ENCODE results near the gene GLIS2. TPM values are rescaled to one million over a fixed set of nuclear protein-coding genes. Genes with fewer than 3 reads are reported as not detected.

Gene GLIS2
- total and polyA plus RNA-seq, 10 of the 15 experiments (the other 5 are each of a cell fraction or from before 2014, with no cell fraction given) = 0.03 to 0.64 (median 0.18) TPM; not detected in 4

GRCh38 chr16:4360538-4361021, 44.7 kb downstream of the GLIS2 start:
- Histone ChIP-seq H3K4me2 (ENCODE audit: control insufficient read depth, insufficient read depth) (no peak overlapping the region), H3K36me3 (ENCODE audit: control insufficient read depth in 2 of 2, insufficient read depth in 2 of 2, low read length in 1 of 2) (peaks cover 4 to 35% of the 10 kb centered on the region in 2 experiments; a peak in 3 of 4 replicates), H2AFZ (ENCODE audit: control insufficient read depth, low read depth, low read length) (no peak overlapping the region), H3K4me3 (no peak overlapping the region), H3K27me3 (replicated peaks in 1 of 2; ENCODE audit: control insufficient read depth in 2 of 2, insufficient read depth in 2 of 2, low read length in 1 of 2) (no peaks in the 10 kb centered on the region), H4K20me1 (ENCODE audit: control insufficient read depth, insufficient read depth) (no peaks in the 10 kb centered on the region), H3K79me2 (ENCODE audit: control insufficient read depth, insufficient read depth, low read length) (no peaks in the 10 kb centered on the region), H3K9ac (ENCODE audit: control insufficient read depth, insufficient read depth, low read length) (no peak overlapping the region), H3K27ac (ENCODE audit: control insufficient read depth, insufficient read depth) (no peak overlapping the region), H3K4me1 (ENCODE audit: control insufficient read depth, insufficient read depth, low read length) (peaks cover 4% of the 10 kb centered on the region), H3K9me3 (replicated peaks; ENCODE audit: control insufficient read depth, insufficient read depth, low read length) (no peaks in the 10 kb centered on the region)
- in situ Hi-C loops (cut with MboI) = loop anchor here (5.0 kb wide), 1 partner anchor 37 kb away; no protein-coding TSS in a partner anchor
- WGBS (ENCODE audit: insufficient coverage, insufficient replicate concordance, low lambda C conversion rate, missing lambda C conversion rate) = 85% methylated on average over 8 of the region's 11 CpGs
- ChIA-PET POLR2A (no interaction called here), RAD21 (ENCODE audit: unreplicated experiment) (no interaction called here), SMC1A (ENCODE audit: uncharacterized antibody, unreplicated experiment) (no interaction called here), CTCF (no interaction called here)
- BruUV-seq (replicated peaks) = no TSS peak
- ATAC-seq = peak; percentile 41
- no peak for DNase-seq (ENCODE audit: low read depth, low spot score)
- intact Hi-C loops (cut with micrococcal nuclease; ENCODE audit: unreplicated experiment) = no loop called here
- TF ChIP-seq MTA3 (IDR thresholded peaks at IDR 0.05; ENCODE audit: borderline replicate concordance, low read length) (no peak), YBX1 (IDR thresholded peaks at IDR 0.05) (no peak), EP300 (IDR thresholded peaks at IDR 0.05; ENCODE audit: borderline replicate concordance in 1 of 2, control insufficient read depth in 1 of 2, low read depth in 2 of 2, low read length in 2 of 2) (no peak), SP1 (IDR thresholded peaks at IDR 0.05; ENCODE audit: low read depth, low read length) (no peak)
- FAIRE-seq = no peak

GRCh38 chr16:4361033-4361943, 45.4 kb downstream of the GLIS2 start:
- no peaks in the 10 kb centered on the region for H3K79me2 ChIP-seq (ENCODE audit: control insufficient read depth, insufficient read depth, low read length)
- 97% methylated on average over 28 of the region's 28 CpGs for WGBS (ENCODE audit: insufficient coverage, insufficient replicate concordance, low lambda C conversion rate, missing lambda C conversion rate)
- no peaks in the 10 kb centered on the region for H3K27me3 ChIP-seq (replicated peaks in 1 of 2; ENCODE audit: control insufficient read depth in 2 of 2, insufficient read depth in 2 of 2, low read length in 1 of 2)
- POLR2A ChIA-PET = no interaction called here
- no peak for ATAC-seq
- no peak overlapping the region for H3K9ac ChIP-seq (ENCODE audit: control insufficient read depth, insufficient read depth, low read length)
- no peaks in the 10 kb centered on the region for H4K20me1 ChIP-seq (ENCODE audit: control insufficient read depth, insufficient read depth)
- no peak overlapping the region for H3K27ac ChIP-seq (ENCODE audit: control insufficient read depth, insufficient read depth)
- no peak overlapping the region for H2AFZ ChIP-seq (ENCODE audit: control insufficient read depth, low read depth, low read length)
- CTCF ChIA-PET = interaction anchor here (1.8 kb wide), 1 partner anchor 42 kb away, joined by 5 read pairs; no protein-coding TSS in a partner anchor
- DNase-seq (ENCODE audit: low read depth, low spot score) = no peak
- no peak overlapping the region for H3K4me3 ChIP-seq
- FAIRE-seq = no peak
- no peak overlapping the region for H3K4me2 ChIP-seq (ENCODE audit: control insufficient read depth, insufficient read depth)
- RAD21 ChIA-PET (ENCODE audit: unreplicated experiment) = no interaction called here
- in situ Hi-C loops (cut with MboI) = loop anchor here (5.0 kb wide), 1 partner anchor 36 kb away; no protein-coding TSS in a partner anchor
- SMC1A ChIA-PET (ENCODE audit: uncharacterized antibody, unreplicated experiment) = no interaction called here
- TF ChIP-seq HDAC2 (IDR thresholded peaks at IDR 0.05) = no peak
- TF ChIP-seq RBBP5 (conservative IDR thresholded peaks at IDR 0.05) = no peak
- TF ChIP-seq HDAC6 (IDR thresholded peaks at IDR 0.05; ENCODE audit: unreplicated experiment) = no peak
- TF ChIP-seq POLR2A (IDR thresholded peaks at IDR 0.05; ENCODE audit: low read depth, low read length) = 0 out of 2 replicates have a peak, but pooled peaks have one; percentile 18
- no peak for TF ChIP-seq MXI1 (IDR thresholded peaks at IDR 0.05; ENCODE audit: low read depth, low read length)
- TF ChIP-seq BCL11A (IDR thresholded peaks at IDR 0.05; ENCODE audit: low read depth, low read length) = no peak
- intact Hi-C loops (cut with micrococcal nuclease; ENCODE audit: unreplicated experiment) = no loop called here
- H3K36me3 ChIP-seq (ENCODE audit: control insufficient read depth in 2 of 2, insufficient read depth in 2 of 2, low read length in 1 of 2) = peaks cover 4 to 35% of the 10 kb centered on the region in 2 experiments; a peak in 3 of 4 replicates
- H3K4me1 ChIP-seq (ENCODE audit: control insufficient read depth, insufficient read depth, low read length) = peaks cover 7% of the 10 kb centered on the region
- H3K9me3 ChIP-seq (replicated peaks; ENCODE audit: control insufficient read depth, insufficient read depth, low read length) = no peaks in the 10 kb centered on the region
- BruUV-seq (replicated peaks) = no TSS peak
